ENCODE results near the gene PIGH.

DNA sequence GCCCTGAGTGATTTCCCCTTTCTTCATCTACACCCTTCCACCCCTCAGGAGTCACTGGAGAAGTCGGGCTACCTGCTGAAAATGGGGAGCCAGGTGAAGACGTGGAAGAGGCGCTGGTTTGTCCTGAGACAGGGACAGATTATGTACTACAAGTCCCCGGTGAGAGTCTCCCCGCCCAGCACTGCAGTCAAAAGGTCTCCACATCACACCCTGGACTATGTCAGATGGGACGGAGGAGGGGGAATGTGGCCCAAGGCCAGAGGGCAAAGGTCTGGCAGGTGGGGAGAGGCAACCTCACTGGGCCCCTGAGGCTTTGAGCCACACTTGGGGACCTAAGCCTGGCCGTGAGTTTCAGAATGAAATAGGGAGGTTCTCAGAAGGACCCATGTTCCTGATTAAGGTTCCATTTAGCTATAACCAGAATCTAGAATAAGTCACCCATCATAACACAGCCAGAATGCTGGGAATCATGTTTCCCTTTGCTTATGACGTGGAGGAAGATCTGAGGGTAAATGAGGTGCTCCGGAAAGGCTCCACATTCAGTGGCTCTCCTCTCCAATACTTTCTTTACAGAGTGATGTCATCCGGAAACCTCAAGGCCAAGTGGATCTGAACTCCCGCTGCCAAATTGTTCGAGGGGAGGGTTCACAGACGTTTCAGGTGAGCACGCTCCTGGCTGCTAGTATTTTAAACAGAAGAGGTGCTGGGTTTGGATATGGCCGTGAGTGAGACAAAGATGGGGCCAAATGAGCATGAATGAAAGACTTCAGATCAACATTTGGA is 26.6 kb downstream of the PIGH start:
- no peak for TF ChIP-seq POLR2AphosphoS5 (IDR thresholded peaks at IDR 0.05)
- TF ChIP-seq CTCF (IDR thresholded peaks at IDR 0.05): no peak
- no peak for TF ChIP-seq POLR2A (IDR thresholded peaks at IDR 0.05)

Data from transverse colon (tissue), 4 donors.